Activated CD4-positive, alpha-beta T cell treated with anti-CD3 and anti-CD28 coated beads, Interleukin-2, Interleukin-4, amounts not matched to agents 100 ng/mL and 50 ng/mL, durations not matched to agents 16 hours and 8 hours (primary cell): ENCODE data around the gene PAX5.

ENCODE experiments used
- DNase-seq: peaks from one replicate; pipeline ENCODE4 v3.0.0-alpha.2; 2020; ENCODE audit warnings: low spot score

Gene PAX5

GRCh38 chr9:36960575-36960955 lies 73.5 kb downstream of the PAX5 start:
- DNase-seq: no peak

- no peak for DNase-seq
Measured at GRCh38 chr9:36959681-36960574, 74.1 kb downstream of the PAX5 start.

- DNase-seq: no peak
Measured at GRCh38 chr9:36956908-36957307, 77.2 kb downstream of the PAX5 start.

GRCh38 chr9:36950389-36950788 lies 83.7 kb downstream of the PAX5 start:
- DNase-seq: no peak

- no peak for DNase-seq
Measured at GRCh38 chr9:36949466-36949865, 84.6 kb downstream of the PAX5 start.

GRCh38 chr9:36948051-36948450 lies 86.0 kb downstream of the PAX5 start:
- no peak for DNase-seq

- no peak for DNase-seq
Measured at GRCh38 chr9:36946653-36947052, 87.4 kb downstream of the PAX5 start.

- no peak for DNase-seq
Measured at GRCh38 chr9:36945999-36946398, 88.1 kb downstream of the PAX5 start.

GRCh38 chr9:36942891-36943290 lies 91.2 kb downstream of the PAX5 start:
- no peak for DNase-seq

GRCh38 chr9:36941441-36941840 lies 92.6 kb downstream of the PAX5 start:
- DNase-seq: no peak

- DNase-seq: no peak
Measured at GRCh38 chr9:36940881-36941280, 93.2 kb downstream of the PAX5 start.

- no peak for DNase-seq
Measured at GRCh38 chr9:36940500-36940853, 93.6 kb downstream of the PAX5 start.

GRCh38 chr9:36939655-36940499 lies 94.2 kb downstream of the PAX5 start:
- no peak for DNase-seq

- DNase-seq: no peak
Measured at GRCh38 chr9:36939214-36939613, 94.9 kb downstream of the PAX5 start.

GRCh38 chr9:36938617-36939016 lies 95.5 kb downstream of the PAX5 start:
- DNase-seq: no peak

- no peak for DNase-seq
Measured at GRCh38 chr9:36937951-36938350, 96.1 kb downstream of the PAX5 start.

GRCh38 chr9:36937346-36937745 lies 96.7 kb downstream of the PAX5 start:
- no peak for DNase-seq

- no peak for DNase-seq
Measured at GRCh38 chr9:36936498-36936831, 97.6 kb downstream of the PAX5 start.

- no peak for DNase-seq
Measured at GRCh38 chr9:36935768-36936497, 98.1 kb downstream of the PAX5 start.

GRCh38 chr9:36935332-36935731 lies 98.7 kb downstream of the PAX5 start:
- DNase-seq: no peak

- no peak for DNase-seq
Measured at GRCh38 chr9:36934478-36935065, 99.5 kb downstream of the PAX5 start.

GRCh38 chr9:36933676-36934215 lies 100.3 kb downstream of the PAX5 start:
- DNase-seq: no peak
